ENCODE results near the gene NFIB. TPM values are rescaled to one million over a fixed set of nuclear protein-coding genes. Genes with fewer than 3 reads are reported as not detected.

The NFIB gene
- polyA plus RNA-seq, 1 of the 3 experiments (the other 2 are of a cell fraction) = 9.2 TPM

DNA sequence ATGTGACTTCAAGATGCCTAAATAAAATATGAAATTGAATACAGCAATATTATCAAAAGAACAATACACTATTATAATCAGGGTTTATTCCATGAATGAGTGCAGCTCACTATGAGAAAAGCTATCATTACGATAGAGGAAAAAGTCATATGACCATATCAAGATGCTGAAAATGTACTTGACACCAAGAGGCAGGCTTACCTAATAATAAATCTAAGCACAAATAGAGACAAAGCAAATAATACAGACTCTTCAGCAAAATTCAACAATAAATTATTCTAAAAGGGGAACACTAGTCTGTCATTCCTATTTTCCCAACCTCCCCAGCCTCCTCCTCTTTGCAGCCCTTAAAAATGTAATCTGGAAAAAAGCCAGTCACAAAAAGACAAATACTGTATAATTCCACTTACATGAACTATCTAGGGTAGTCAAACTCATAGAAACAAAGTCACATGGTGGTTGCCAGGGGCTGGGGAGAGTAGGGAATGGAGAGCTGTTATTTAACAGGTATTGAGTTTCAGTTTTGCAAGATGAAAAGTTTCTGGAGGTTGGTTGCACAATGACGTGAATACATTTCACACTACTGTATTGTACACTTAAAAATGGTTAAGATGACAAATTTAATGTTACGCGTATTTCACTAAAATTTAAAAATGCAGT, 148.4 kb downstream of the NFIB start:
- H3K4me1 ChIP-seq (ENCODE audit: control insufficient read depth in 1 of 2, insufficient read depth in 2 of 2, low read depth in 1 of 2, low read length in 1 of 2) = peaks cover 0 to 3% of the 10 kb centered on the region in 2 experiments; a peak in 2 of 4 replicates
- no peak overlapping the region for H3K27ac ChIP-seq (ENCODE audit: low read depth in 2 of 2, low read length in 1 of 2)
- TF ChIP-seq, protein P1, sequence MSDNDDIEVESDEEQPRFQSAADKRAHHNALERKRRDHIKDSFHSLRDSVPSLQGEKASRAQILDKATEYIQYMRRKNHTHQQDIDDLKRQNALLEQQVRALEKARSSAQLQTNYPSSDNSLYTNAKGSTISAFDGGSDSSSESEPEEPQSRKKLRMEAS (IDR thresholded peaks at IDR 0.05; ENCODE audit: low read depth) = no peak
- TF ChIP-seq RCOR1 (IDR thresholded peaks at IDR 0.05; ENCODE audit: low read length) (no peak), RFX5 (IDR thresholded peaks at IDR 0.05; ENCODE audit: low read length) (no peak), TEAD4 (IDR thresholded peaks at IDR 0.05; ENCODE audit: borderline replicate concordance, insufficient read depth) (no peak), NRF1 (IDR thresholded peaks at IDR 0.05; ENCODE audit: low read depth, low read length) (no peak), POLR2AphosphoS5 (IDR thresholded peaks at IDR 0.05; ENCODE audit: low read depth, low read length) (no peak), ELF1 (IDR thresholded peaks at IDR 0.05) (no peak), SMC3 (IDR thresholded peaks at IDR 0.05; ENCODE audit: low read depth, low read length) (no peak), RXRA (IDR thresholded peaks at IDR 0.05; ENCODE audit: borderline replicate concordance, low read depth) (no peak), GABPA (IDR thresholded peaks at IDR 0.05; ENCODE audit: low read depth) (no peak), FOXJ3 (CRISPR knock-in tag; IDR thresholded peaks at IDR 0.05) (no peak)
- TF ChIP-seq, protein P2, sequence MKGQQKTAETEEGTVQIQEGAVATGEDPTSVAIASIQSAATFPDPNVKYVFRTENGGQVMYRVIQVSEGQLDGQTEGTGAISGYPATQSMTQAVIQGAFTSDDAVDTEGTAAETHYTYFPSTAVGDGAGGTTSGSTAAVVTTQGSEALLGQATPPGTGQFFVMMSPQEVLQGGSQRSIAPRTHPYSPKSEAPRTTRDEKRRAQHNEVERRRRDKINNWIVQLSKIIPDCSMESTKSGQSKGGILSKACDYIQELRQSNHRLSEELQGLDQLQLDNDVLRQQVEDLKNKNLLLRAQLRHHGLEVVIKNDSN (IDR thresholded peaks at IDR 0.05; ENCODE audit: borderline replicate concordance, low read depth) = no peak
- TF ChIP-seq, protein P3, sequence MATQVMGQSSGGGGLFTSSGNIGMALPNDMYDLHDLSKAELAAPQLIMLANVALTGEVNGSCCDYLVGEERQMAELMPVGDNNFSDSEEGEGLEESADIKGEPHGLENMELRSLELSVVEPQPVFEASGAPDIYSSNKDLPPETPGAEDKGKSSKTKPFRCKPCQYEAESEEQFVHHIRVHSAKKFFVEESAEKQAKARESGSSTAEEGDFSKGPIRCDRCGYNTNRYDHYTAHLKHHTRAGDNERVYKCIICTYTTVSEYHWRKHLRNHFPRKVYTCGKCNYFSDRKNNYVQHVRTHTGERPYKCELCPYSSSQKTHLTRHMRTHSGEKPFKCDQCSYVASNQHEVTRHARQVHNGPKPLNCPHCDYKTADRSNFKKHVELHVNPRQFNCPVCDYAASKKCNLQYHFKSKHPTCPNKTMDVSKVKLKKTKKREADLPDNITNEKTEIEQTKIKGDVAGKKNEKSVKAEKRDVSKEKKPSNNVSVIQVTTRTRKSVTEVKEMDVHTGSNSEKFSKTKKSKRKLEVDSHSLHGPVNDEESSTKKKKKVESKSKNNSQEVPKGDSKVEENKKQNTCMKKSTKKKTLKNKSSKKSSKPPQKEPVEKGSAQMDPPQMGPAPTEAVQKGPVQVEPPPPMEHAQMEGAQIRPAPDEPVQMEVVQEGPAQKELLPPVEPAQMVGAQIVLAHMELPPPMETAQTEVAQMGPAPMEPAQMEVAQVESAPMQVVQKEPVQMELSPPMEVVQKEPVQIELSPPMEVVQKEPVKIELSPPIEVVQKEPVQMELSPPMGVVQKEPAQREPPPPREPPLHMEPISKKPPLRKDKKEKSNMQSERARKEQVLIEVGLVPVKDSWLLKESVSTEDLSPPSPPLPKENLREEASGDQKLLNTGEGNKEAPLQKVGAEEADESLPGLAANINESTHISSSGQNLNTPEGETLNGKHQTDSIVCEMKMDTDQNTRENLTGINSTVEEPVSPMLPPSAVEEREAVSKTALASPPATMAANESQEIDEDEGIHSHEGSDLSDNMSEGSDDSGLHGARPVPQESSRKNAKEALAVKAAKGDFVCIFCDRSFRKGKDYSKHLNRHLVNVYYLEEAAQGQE (IDR thresholded peaks at IDR 0.05; ENCODE audit: low read depth, low read length) = no peak
- TF ChIP-seq, protein P4, sequence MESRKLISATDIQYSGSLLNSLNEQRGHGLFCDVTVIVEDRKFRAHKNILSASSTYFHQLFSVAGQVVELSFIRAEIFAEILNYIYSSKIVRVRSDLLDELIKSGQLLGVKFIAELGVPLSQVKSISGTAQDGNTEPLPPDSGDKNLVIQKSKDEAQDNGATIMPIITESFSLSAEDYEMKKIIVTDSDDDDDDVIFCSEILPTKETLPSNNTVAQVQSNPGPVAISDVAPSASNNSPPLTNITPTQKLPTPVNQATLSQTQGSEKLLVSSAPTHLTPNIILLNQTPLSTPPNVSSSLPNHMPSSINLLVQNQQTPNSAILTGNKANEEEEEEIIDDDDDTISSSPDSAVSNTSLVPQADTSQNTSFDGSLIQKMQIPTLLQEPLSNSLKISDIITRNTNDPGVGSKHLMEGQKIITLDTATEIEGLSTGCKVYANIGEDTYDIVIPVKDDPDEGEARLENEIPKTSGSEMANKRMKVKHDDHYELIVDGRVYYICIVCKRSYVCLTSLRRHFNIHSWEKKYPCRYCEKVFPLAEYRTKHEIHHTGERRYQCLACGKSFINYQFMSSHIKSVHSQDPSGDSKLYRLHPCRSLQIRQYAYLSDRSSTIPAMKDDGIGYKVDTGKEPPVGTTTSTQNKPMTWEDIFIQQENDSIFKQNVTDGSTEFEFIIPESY (IDR thresholded peaks at IDR 0.05; ENCODE audit: borderline replicate concordance, low read depth) = no peak
- TF ChIP-seq, protein P5, sequence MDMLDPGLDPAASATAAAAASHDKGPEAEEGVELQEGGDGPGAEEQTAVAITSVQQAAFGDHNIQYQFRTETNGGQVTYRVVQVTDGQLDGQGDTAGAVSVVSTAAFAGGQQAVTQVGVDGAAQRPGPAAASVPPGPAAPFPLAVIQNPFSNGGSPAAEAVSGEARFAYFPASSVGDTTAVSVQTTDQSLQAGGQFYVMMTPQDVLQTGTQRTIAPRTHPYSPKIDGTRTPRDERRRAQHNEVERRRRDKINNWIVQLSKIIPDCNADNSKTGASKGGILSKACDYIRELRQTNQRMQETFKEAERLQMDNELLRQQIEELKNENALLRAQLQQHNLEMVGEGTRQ (IDR thresholded peaks at IDR 0.05; ENCODE audit: borderline replicate concordance, low read depth, low read length) = no peak
- H3K79me2 ChIP-seq (ENCODE audit: insufficient read depth) = peaks cover 28% of the 10 kb centered on the region; the same call in 1 of the 2 replicates
- WGBS (ENCODE audit: low lambda C conversion rate) = 97% methylated on average over 4 of the region's 4 CpGs
- peaks cover 3% of the 10 kb centered on the region for H3F3A ChIP-seq (replicated peaks; ENCODE audit: insufficient read depth)
- H3K9me3 ChIP-seq = no peaks in the 10 kb centered on the region
- CTCF ChIA-PET = no interaction called here
- no peaks in the 10 kb centered on the region for H4K20me1 ChIP-seq (ENCODE audit: insufficient read depth)
- POLR2A ChIA-PET = no interaction called here
- DNase-seq = no peak
- H3K9me2 ChIP-seq = no peaks in the 10 kb centered on the region; the same call in 1 of the 2 replicates
- H3K4me3 ChIP-seq (ENCODE audit: low read depth in 2 of 2, low read length in 1 of 2) = no peak overlapping the region
- H3K27me3 ChIP-seq (ENCODE audit: insufficient read depth) = no peaks in the 10 kb centered on the region
- peaks cover 3 to 5% of the 10 kb centered on the region in 2 experiments for H3K36me3 ChIP-seq (replicated peaks in 1 of 2; ENCODE audit: control insufficient read depth in 1 of 2, insufficient read depth in 2 of 2, low read length in 1 of 2)
- no peak overlapping the region for H2AFZ ChIP-seq (ENCODE audit: low read depth)
- H3K4me2 ChIP-seq = no peak overlapping the region
- no peak overlapping the region for H3K9ac ChIP-seq

All from SK-N-SH (cell line).